NCI-H1105 (cell line): ENCODE results near the gene EDC4.

Experiments used
- DNase-seq: peaks from one replicate; lab custom pipeline; 2025; lab: John Stamatoyannopoulos, UW

The EDC4 gene

GRCh38 chr16:67878232-67878631 lies 5.4 kb downstream of the EDC4 start:
- no peak for DNase-seq

- no peak for DNase-seq
Measured at GRCh38 chr16:67878846-67879245, 6.0 kb downstream of the EDC4 start.

GRCh38 chr16:67879462-67879861 lies 6.6 kb downstream of the EDC4 start:
- no peak for DNase-seq

- no peak for DNase-seq
Measured at GRCh38 chr16:67879936-67880335, 7.1 kb downstream of the EDC4 start.

- DNase-seq: no peak
Measured at GRCh38 chr16:67880584-67880983, 7.7 kb downstream of the EDC4 start.

- DNase-seq: no peak
Measured at GRCh38 chr16:67881621-67882161, 8.8 kb downstream of the EDC4 start.

GRCh38 chr16:67882374-67883145 lies 9.7 kb downstream of the EDC4 start:
- DNase-seq: no peak

- DNase-seq: no peak
Measured at GRCh38 chr16:67883146-67883871, 10.5 kb downstream of the EDC4 start.

GRCh38 chr16:67883872-67884261 lies 11.0 kb downstream of the EDC4 start:
- DNase-seq: peak; percentile 10

- peak; percentile 69 for DNase-seq
Measured at GRCh38 chr16:67884684-67885083, 11.8 kb downstream of the EDC4 start, which contains the start of gene NRN1L. NRN1L (plus strand) TSS chr16:67884885; CDS start chr16:67884904, 19 bp downstream.

GRCh38 chr16:67885545-67885944 lies 12.7 kb downstream of the EDC4 start:
- DNase-seq: no peak

GRCh38 chr16:67885976-67886375 lies 13.1 kb downstream of the EDC4 start:
- no peak for DNase-seq

- DNase-seq: no peak
Measured at GRCh38 chr16:67886387-67886786, 13.5 kb downstream of the EDC4 start.

GRCh38 chr16:67888331-67888730 lies 15.5 kb downstream of the EDC4 start:
- DNase-seq: no peak

- DNase-seq: no peak
Measured at GRCh38 chr16:67892375-67892774, 19.5 kb downstream of the EDC4 start.

GRCh38 chr16:67892899-67893742 lies 20.3 kb downstream of the EDC4 start, which contains the start of gene PSKH1:
PSKH1 (plus strand) TSS chr16:67893254; CDS start chr16:67908750, 15,496 bp downstream.
- DNase-seq: peak; percentile 85

- no peak for DNase-seq
Measured at GRCh38 chr16:67893743-67894399, 21.0 kb downstream of the EDC4 start.

GRCh38 chr16:67897231-67897630 lies 24.4 kb downstream of the EDC4 start:
- no peak for DNase-seq

GRCh38 chr16:67901734-67902133 lies 28.9 kb downstream of the EDC4 start:
- no peak for DNase-seq

GRCh38 chr16:67902831-67903230 lies 30.0 kb downstream of the EDC4 start:
- DNase-seq: no peak

- DNase-seq: no peak
Measured at GRCh38 chr16:67907397-67908180, 34.7 kb downstream of the EDC4 start.
